HepG2 (cell line): Measurements from ENCODE around the gene MOV10L1. TPM values are rescaled to one million over a fixed set of nuclear protein-coding genes. Genes with fewer than 3 reads are reported as not detected.

Experiments used
- KAT8 ChIP-seq: IDR thresholded peaks from 2 replicates; pipeline ENCODE4 v1.6.1; 2016; ENCODE audit warnings: missing genetic modification reagents, missing compliant biosample characterization
- KLF11 ChIP-seq: IDR thresholded peaks from 2 replicates; pipeline ENCODE4 v1.6.1; 2016; ENCODE audit warnings: missing compliant biosample characterization
- KMT2B ChIP-seq: IDR thresholded peaks from 2 replicates; pipeline ENCODE4 v1.6.1; 2016; ENCODE audit warnings: missing genetic modification reagents, missing compliant biosample characterization
- SP1 ChIP-seq, 2 experiments: fragments of 450-650 bp in 1 of 2; sonication (generic) in 1 of 2; formaldehyde crosslinking in 1 of 2; IDR thresholded peaks; 2 replicates each; pipeline versions ENCODE4 v1.4.0 to v1.6.1; 2016 to 2020; ENCODE audit warnings: missing genetic modification reagents in 1 of 2
- ZNF343 ChIP-seq: sonication (generic); formaldehyde crosslinking; IDR thresholded peaks from 2 replicates; pipeline ENCODE4 v1.4.0; 2020; ENCODE audit warnings: mild to moderate bottlenecking, missing genetic modification reagents
- ZNF430 ChIP-seq: sonication (generic); formaldehyde crosslinking; IDR thresholded peaks from 2 replicates; pipeline ENCODE4 v1.9.0; 2021; ENCODE audit warnings: mild to moderate bottlenecking, missing genetic modification reagents
- ZNF644 ChIP-seq: IDR thresholded peaks from 2 replicates; pipeline ENCODE4 v1.6.1; 2016; ENCODE audit warnings: low read depth
- ZNF761 ChIP-seq: sonication (generic); formaldehyde crosslinking; conservative IDR thresholded peaks from 2 replicates; pipeline ENCODE4 v1.4.0; 2020; ENCODE audit warnings: mild to moderate bottlenecking, missing genetic modification reagents
- ZNF772 ChIP-seq: sonication (generic); formaldehyde crosslinking; IDR thresholded peaks from 2 replicates; pipeline ENCODE4 v1.5.0; 2020; ENCODE audit warnings: mild to moderate bottlenecking, missing genetic modification reagents
- polyA plus RNA-seq, 8 experiments: library from polyadenylated mRNA; depleted of rRNA in 3 of 8; stranded (reverse) in 7 of 8; unstranded in 1 of 8; fragments of >200 nt; fragmentation: Illumina TruSeq in 4 of 8; extraction: Trizol in 4 of 8; gene quantifications; 2 replicates each; pipeline versions ENCODE4 v1.2.1 to v1.2.3, GENCODE V29; 2011 to 2016; ENCODE audit warnings: low read depth in 4 of 8, missing spikeins in 1 of 8, mixed read lengths in 1 of 8; ENCODE audit not compliant: insufficient read depth in 1 of 8
- total RNA-seq, 5 experiments: library from RNA; depleted of rRNA; stranded (reverse); fragments of >200 nt; fragmentation: Illumina TruSeq; extraction: Trizol; gene quantifications; 2 replicates each; pipeline ENCODE4 v1.2.3, GENCODE V29; 2016; ENCODE audit warnings: low read depth in 1 of 5
- TF ChIP-seq, protein P1 (sequence below): sonication (generic); formaldehyde crosslinking; IDR thresholded peaks from 2 replicates; pipeline ENCODE4 v1.9.0; 2021; ENCODE audit warnings: mild to moderate bottlenecking, missing genetic modification reagents
- TF ChIP-seq, protein P2 (sequence below): IDR thresholded peaks from 2 replicates; pipeline ENCODE4 v1.6.1; 2016; ENCODE audit warnings: missing compliant biosample characterization, missing genetic modification reagents, borderline replicate concordance
- TF ChIP-seq, protein P3 (sequence below): sonication (generic); formaldehyde crosslinking; IDR thresholded peaks from 2 replicates; pipeline ENCODE4 v1.5.0; 2020; ENCODE audit warnings: mild to moderate bottlenecking, missing genetic modification reagents
- TF ChIP-seq, protein P4 (sequence below): sonication (generic); formaldehyde crosslinking; IDR thresholded peaks from 2 replicates; pipeline ENCODE4 v1.4.0; 2020; ENCODE audit warnings: low read depth, missing genetic modification reagents
- TF ChIP-seq, protein P5 (sequence below): IDR thresholded peaks from 2 replicates; pipeline ENCODE4 v1.6.1; 2016; ENCODE audit warnings: mild to moderate bottlenecking, missing biosample characterization, missing genetic modification reagents
- TF ChIP-seq, protein P6 (sequence below): sonication (generic); formaldehyde crosslinking; IDR thresholded peaks from 2 replicates; pipeline ENCODE4 v1.4.0; 2020; ENCODE audit warnings: missing genetic modification reagents

MOV10L1 gene
- total and polyA plus RNA-seq, 2 of the 13 experiments (the other 11 are each of a cell fraction or from before 2014, with no cell fraction given) = 0.11 to 0.12 TPM

DNA sequence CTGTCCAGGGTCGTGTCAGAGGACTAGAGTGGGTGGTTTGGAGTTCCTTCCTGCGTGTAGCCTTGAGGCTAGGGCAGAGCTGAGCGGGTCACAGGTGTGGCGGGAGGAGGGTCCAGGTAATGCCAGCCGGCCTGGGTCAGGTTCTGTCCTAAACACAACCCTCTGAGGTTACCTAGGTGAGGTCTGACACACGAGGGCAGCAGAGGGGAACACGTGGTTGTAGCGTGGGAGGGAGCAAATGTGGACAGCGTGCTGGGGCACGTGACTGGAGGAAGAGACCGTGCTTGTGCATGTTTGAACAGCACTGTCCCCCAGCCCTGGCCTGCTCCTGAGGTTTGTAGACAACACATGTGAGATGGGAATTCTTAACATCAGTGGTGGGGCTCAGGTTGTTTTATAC, 13.1 kb downstream of the MOV10L1 start (continued):
- TF ChIP-seq, protein P1, sequence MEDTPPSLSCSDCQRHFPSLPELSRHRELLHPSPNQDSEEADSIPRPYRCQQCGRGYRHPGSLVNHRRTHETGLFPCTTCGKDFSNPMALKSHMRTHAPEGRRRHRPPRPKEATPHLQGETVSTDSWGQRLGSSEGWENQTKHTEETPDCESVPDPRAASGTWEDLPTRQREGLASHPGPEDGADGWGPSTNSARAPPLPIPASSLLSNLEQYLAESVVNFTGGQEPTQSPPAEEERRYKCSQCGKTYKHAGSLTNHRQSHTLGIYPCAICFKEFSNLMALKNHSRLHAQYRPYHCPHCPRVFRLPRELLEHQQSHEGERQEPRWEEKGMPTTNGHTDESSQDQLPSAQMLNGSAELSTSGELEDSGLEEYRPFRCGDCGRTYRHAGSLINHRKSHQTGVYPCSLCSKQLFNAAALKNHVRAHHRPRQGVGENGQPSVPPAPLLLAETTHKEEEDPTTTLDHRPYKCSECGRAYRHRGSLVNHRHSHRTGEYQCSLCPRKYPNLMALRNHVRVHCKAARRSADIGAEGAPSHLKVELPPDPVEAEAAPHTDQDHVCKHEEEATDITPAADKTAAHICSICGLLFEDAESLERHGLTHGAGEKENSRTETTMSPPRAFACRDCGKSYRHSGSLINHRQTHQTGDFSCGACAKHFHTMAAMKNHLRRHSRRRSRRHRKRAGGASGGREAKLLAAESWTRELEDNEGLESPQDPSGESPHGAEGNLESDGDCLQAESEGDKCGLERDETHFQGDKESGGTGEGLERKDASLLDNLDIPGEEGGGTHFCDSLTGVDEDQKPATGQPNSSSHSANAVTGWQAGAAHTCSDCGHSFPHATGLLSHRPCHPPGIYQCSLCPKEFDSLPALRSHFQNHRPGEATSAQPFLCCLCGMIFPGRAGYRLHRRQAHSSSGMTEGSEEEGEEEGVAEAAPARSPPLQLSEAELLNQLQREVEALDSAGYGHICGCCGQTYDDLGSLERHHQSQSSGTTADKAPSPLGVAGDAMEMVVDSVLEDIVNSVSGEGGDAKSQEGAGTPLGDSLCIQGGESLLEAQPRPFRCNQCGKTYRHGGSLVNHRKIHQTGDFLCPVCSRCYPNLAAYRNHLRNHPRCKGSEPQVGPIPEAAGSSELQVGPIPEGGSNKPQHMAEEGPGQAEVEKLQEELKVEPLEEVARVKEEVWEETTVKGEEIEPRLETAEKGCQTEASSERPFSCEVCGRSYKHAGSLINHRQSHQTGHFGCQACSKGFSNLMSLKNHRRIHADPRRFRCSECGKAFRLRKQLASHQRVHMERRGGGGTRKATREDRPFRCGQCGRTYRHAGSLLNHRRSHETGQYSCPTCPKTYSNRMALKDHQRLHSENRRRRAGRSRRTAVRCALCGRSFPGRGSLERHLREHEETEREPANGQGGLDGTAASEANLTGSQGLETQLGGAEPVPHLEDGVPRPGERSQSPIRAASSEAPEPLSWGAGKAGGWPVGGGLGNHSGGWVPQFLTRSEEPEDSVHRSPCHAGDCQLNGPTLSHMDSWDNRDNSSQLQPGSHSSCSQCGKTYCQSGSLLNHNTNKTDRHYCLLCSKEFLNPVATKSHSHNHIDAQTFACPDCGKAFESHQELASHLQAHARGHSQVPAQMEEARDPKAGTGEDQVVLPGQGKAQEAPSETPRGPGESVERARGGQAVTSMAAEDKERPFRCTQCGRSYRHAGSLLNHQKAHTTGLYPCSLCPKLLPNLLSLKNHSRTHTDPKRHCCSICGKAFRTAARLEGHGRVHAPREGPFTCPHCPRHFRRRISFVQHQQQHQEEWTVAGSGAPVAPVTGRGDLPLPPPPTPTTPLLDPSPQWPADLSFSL = no peak
- TF ChIP-seq SP1 (IDR thresholded peaks at IDR 0.05) (no peak), SP1 (CRISPR knock-in tag; IDR thresholded peaks at IDR 0.05) (no peak), KLF11 (CRISPR knock-in tag) (0 out of 2 replicates have a peak, but pooled peaks have one; percentile 64), KAT8 (CRISPR knock-in tag) (peak; percentile 68), ZNF343 (CRISPR knock-in tag) (no peak), ZNF644 (CRISPR knock-in tag) (no peak), ZNF761 (CRISPR knock-in tag) (no peak), ZNF772 (CRISPR knock-in tag) (peak; percentile 64; the same call in 1 of the 2 replicates), ZNF430 (peak; percentile 49; the same call in 1 of the 2 replicates), KMT2B (CRISPR knock-in tag) (0 out of 2 replicates have a peak, but pooled peaks have one; percentile 53)
- TF ChIP-seq, protein P2, sequence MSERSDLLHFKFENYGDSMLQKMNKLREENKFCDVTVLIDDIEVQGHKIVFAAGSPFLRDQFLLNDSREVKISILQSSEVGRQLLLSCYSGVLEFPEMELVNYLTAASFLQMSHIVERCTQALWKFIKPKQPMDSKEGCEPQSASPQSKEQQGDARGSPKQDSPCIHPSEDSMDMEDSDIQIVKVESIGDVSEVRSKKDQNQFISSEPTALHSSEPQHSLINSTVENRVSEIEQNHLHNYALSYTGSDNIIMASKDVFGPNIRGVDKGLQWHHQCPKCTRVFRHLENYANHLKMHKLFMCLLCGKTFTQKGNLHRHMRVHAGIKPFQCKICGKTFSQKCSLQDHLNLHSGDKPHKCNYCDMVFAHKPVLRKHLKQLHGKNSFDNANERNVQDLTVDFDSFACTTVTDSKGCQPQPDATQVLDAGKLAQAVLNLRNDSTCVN (CRISPR knock-in tag) = peak; percentile 85; the same call in 1 of the 2 replicates
- TF ChIP-seq, protein P3, sequence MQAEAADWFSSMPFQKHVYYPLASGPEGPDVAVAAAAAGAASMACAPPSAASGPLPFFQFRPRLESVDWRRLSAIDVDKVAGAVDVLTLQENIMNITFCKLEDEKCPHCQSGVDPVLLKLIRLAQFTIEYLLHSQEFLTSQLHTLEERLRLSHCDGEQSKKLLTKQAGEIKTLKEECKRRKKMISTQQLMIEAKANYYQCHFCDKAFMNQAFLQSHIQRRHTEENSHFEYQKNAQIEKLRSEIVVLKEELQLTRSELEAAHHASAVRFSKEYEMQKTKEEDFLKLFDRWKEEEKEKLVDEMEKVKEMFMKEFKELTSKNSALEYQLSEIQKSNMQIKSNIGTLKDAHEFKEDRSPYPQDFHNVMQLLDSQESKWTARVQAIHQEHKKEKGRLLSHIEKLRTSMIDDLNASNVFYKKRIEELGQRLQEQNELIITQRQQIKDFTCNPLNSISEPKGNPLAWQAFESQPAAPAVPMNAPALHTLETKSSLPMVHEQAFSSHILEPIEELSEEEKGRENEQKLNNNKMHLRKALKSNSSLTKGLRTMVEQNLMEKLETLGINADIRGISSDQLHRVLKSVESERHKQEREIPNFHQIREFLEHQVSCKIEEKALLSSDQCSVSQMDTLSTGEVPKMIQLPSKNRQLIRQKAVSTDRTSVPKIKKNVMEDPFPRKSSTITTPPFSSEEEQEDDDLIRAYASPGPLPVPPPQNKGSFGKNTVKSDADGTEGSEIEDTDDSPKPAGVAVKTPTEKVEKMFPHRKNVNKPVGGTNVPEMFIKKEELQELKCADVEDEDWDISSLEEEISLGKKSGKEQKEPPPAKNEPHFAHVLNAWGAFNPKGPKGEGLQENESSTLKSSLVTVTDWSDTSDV (CRISPR knock-in tag) = peak; percentile 88; the same call in 1 of the 2 replicates
- TF ChIP-seq, protein P4, sequence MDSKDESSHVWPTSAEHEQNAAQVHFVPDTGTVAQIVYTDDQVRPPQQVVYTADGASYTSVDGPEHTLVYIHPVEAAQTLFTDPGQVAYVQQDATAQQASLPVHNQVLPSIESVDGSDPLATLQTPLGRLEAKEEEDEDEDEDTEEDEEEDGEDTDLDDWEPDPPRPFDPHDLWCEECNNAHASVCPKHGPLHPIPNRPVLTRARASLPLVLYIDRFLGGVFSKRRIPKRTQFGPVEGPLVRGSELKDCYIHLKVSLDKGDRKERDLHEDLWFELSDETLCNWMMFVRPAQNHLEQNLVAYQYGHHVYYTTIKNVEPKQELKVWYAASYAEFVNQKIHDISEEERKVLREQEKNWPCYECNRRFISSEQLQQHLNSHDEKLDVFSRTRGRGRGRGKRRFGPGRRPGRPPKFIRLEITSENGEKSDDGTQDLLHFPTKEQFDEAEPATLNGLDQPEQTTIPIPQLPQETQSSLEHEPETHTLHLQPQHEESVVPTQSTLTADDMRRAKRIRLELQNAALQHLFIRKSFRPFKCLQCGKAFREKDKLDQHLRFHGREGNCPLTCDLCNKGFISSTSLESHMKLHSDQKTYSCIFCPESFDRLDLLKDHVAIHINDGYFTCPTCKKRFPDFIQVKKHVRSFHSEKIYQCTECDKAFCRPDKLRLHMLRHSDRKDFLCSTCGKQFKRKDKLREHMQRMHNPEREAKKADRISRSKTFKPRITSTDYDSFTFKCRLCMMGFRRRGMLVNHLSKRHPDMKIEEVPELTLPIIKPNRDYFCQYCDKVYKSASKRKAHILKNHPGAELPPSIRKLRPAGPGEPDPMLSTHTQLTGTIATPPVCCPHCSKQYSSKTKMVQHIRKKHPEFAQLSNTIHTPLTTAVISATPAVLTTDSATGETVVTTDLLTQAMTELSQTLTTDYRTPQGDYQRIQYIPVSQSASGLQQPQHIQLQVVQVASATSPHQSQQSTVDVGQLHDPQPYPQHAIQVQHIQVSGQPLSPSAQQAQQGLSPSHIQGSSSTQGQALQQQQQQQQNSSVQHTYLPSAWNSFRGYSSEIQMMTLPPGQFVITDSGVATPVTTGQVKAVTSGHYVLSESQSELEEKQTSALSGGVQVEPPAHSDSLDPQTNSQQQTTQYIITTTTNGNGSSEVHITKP (CRISPR knock-in tag) = no peak
- TF ChIP-seq, protein P5, sequence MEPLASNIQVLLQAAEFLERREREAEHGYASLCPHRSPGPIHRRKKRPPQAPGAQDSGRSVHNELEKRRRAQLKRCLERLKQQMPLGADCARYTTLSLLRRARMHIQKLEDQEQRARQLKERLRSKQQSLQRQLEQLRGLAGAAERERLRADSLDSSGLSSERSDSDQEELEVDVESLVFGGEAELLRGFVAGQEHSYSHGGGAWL (CRISPR knock-in tag) = peak; percentile 86
- TF ChIP-seq, protein P6, sequence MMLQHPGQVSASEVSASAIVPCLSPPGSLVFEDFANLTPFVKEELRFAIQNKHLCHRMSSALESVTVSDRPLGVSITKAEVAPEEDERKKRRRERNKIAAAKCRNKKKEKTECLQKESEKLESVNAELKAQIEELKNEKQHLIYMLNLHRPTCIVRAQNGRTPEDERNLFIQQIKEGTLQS (CRISPR knock-in tag) = no peak
